GM18861 (cell line): ENCODE results near the gene NCKAP1.
A peak's percentile ranks its signal among the peaks of the same experiment; 100 is the strongest.
"Not testable (repeated sequence)": the region's sequence is repeated elsewhere in the genome, so short reads cannot be mapped to it uniquely, and the experiment has no call there.

Experiments
- ATAC-seq: cut with Tn5 transposase; IDR thresholded peaks from one replicate; pipeline ENCODE4 v1.9.1; 2021; ENCODE audit not compliant: unreplicated experiment

Gene NCKAP1

GRCh38 chr2:182883451-182883850 lies 154.8 kb downstream of the NCKAP1 start:
- ATAC-seq: no peak

GRCh38 chr2:182880100-182880499 lies 158.2 kb downstream of the NCKAP1 start:
- not testable (repeated sequence) for ATAC-seq

GRCh38 chr2:182876653-182877052 lies 161.6 kb downstream of the NCKAP1 start:
- not testable (repeated sequence) for ATAC-seq

- no peak for ATAC-seq
Measured at GRCh38 chr2:182870227-182870626, 168.0 kb downstream of the NCKAP1 start.

- ATAC-seq: peak; percentile 53
Measured at GRCh38 chr2:182868054-182868796, 170.0 kb downstream of the NCKAP1 start.

GRCh38 chr2:182867426-182868053 lies 170.7 kb downstream of the NCKAP1 start:
- no peak for ATAC-seq

GRCh38 chr2:182866461-182867406 lies 171.5 kb downstream of the NCKAP1 start, which contains the start of gene FRZB:
Gene FRZB (minus strand): TSS chr2:182866637. CDS start chr2:182866552, 85 bp downstream.
- ATAC-seq: no peak

- ATAC-seq: no peak
Measured at GRCh38 chr2:182866095-182866460, 172.2 kb downstream of the NCKAP1 start.

GRCh38 chr2:182864949-182865570 lies 173.2 kb downstream of the NCKAP1 start:
- no peak for ATAC-seq

GRCh38 chr2:182863642-182864041 lies 174.6 kb downstream of the NCKAP1 start:
- ATAC-seq: no peak

GRCh38 chr2:182862091-182862490 lies 176.2 kb downstream of the NCKAP1 start:
- no peak for ATAC-seq

GRCh38 chr2:182860858-182861257 lies 177.4 kb downstream of the NCKAP1 start:
- no peak for ATAC-seq
